Endometrial microvascular endothelial cells (primary cell): Measurements from ENCODE around the gene TESPA1. TPM values are rescaled to one million over a fixed set of nuclear protein-coding genes. Genes with fewer than 3 reads are reported as not detected.
"Not testable (repeated sequence)": the region's sequence is repeated elsewhere in the genome, so short reads cannot be mapped to it uniquely, and the experiment has no call there.

Experiments used
- in situ Hi-C: cut with HindIII; loops from 2 replicates; pipeline ENCODE4 v1.10.0; 2017; ENCODE audit warnings: low sequenced_read_pairs, low pct_unique_long_range_greater_than_20kb; ENCODE audit errors: inconsistent ontology term
- total RNA-seq: library from RNA; depleted of rRNA; stranded (reverse); fragments of >200 nt; gene quantifications from one replicate; pipeline ENCODE4 v1.2.3, GENCODE V29; 2015; ENCODE audit errors: inconsistent ontology term

The TESPA1 gene
- total RNA-seq, 1 donor from 2014 or later = not detected

GRCh38 chr12:54954801-54955200, 29.8 kb downstream of the TESPA1 start:
- in situ Hi-C loops = no loop called here

GRCh38 chr12:54954228-54954627, 30.3 kb downstream of the TESPA1 start:
- in situ Hi-C loops = no loop called here

- in situ Hi-C loops = no loop called here
Observed at GRCh38 chr12:54950071-54950727, 34.4 kb downstream of the TESPA1 start.

- in situ Hi-C loops = no loop called here
Observed at GRCh38 chr12:54949073-54949711, 35.4 kb downstream of the TESPA1 start.

- in situ Hi-C loops = no loop called here
Observed at GRCh38 chr12:54948171-54948570, 36.4 kb downstream of the TESPA1 start.

GRCh38 chr12:54945082-54945481, 39.5 kb downstream of the TESPA1 start:
- in situ Hi-C loops = no loop called here

GRCh38 chr12:54943292-54943691, 41.3 kb downstream of the TESPA1 start:
- in situ Hi-C loops = not testable (repeated sequence)

GRCh38 chr12:54941659-54942058, 42.9 kb downstream of the TESPA1 start:
- in situ Hi-C loops = no loop called here

- in situ Hi-C loops = no loop called here
Observed at GRCh38 chr12:54940727-54941315, 43.7 kb downstream of the TESPA1 start.

- in situ Hi-C loops = no loop called here
Observed at GRCh38 chr12:54937929-54938328, 46.6 kb downstream of the TESPA1 start.

GRCh38 chr12:54937376-54937775, 47.2 kb downstream of the TESPA1 start:
- in situ Hi-C loops = no loop called here

GRCh38 chr12:54936736-54937135, 47.8 kb downstream of the TESPA1 start:
- in situ Hi-C loops = no loop called here

GRCh38 chr12:54935235-54935951, 49.2 kb downstream of the TESPA1 start:
- in situ Hi-C loops = no loop called here

GRCh38 chr12:54934419-54934818, 50.1 kb downstream of the TESPA1 start:
- in situ Hi-C loops = no loop called here

GRCh38 chr12:54933376-54933775, 51.2 kb downstream of the TESPA1 start:
- in situ Hi-C loops = no loop called here

- in situ Hi-C loops = no loop called here
Observed at GRCh38 chr12:54932691-54933090, 51.9 kb downstream of the TESPA1 start.

GRCh38 chr12:54932038-54932437, 52.5 kb downstream of the TESPA1 start:
- in situ Hi-C loops = no loop called here

GRCh38 chr12:54929998-54930397, 54.6 kb downstream of the TESPA1 start:
- in situ Hi-C loops = no loop called here

GRCh38 chr12:54926246-54926645, 58.3 kb downstream of the TESPA1 start:
- in situ Hi-C loops = no loop called here
